GM21367 (cell line): Measurements from ENCODE around the gene CCDC185.
"Not testable (repeated sequence)": the region's sequence is repeated elsewhere in the genome, so short reads cannot be mapped to it uniquely, and the experiment has no call there.

Experiments
- ATAC-seq: cut with Tn5 transposase; IDR thresholded peaks from one replicate; pipeline ENCODE4 v1.9.1; 2021; ENCODE audit not compliant: unreplicated experiment

CCDC185 gene

DNA sequence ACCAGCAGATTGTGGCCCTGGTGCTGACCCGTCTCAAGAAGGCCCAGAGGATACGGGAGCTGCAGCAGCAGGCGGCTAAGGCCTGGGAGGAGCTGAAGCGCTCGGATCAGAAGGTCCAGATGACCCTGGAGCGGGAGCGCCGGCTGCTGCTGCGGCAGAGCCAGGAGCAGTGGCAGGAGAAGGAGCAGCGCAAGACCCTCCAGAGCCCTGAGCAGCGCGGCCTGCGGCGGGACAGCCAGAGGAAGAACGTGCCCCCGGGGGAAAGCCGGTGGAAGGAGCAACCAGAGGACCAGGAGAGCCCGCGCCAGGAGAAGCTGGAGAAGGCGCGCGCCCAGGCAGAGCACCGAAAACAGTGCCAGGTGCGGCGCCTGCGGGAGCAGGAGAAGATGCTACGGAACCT lies 1.0 kb downstream of the CCDC185 start:
- no peak for ATAC-seq

DNA sequence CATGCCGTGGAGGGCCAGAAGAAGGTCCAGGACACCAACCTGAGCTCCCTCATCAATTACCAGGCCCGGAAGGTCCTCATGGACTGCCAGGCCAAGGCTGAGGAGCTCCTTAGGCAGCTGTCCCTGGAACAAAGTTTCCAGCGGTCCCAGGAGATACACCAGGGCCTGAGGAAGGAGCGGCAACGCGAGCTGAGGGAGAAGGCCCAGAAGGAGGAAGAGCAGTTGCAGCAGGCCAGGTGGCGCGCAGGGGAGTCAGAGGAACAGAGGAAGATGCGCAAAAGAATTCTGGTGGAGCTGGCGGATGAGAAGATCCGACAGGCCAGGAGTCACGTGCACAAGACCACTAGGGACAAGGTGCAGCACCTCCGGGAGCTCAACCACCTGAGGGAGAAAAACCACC lies 1.5 kb downstream of the CCDC185 start:
- ATAC-seq = no peak

DNA sequence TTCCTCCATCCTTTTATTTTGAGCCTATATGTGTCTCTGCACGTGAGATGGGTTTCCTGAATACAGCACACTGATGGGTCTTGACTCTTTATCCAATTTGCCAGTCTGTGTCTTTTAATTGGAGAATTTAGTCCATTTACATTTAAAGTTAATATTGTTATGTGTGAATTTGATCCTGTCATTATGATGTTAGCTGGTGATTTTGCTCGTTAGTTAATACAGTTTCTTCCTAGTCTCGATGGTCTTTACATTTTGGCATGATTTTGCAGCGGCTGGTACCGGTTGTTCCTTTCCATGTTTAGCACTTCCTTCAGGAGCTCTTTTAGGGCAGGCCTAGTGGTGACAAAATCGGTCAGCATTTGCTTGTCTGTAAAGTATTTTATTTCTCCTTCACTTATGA lies 6.2 kb downstream of the CCDC185 start:
- not testable (repeated sequence) for ATAC-seq

DNA sequence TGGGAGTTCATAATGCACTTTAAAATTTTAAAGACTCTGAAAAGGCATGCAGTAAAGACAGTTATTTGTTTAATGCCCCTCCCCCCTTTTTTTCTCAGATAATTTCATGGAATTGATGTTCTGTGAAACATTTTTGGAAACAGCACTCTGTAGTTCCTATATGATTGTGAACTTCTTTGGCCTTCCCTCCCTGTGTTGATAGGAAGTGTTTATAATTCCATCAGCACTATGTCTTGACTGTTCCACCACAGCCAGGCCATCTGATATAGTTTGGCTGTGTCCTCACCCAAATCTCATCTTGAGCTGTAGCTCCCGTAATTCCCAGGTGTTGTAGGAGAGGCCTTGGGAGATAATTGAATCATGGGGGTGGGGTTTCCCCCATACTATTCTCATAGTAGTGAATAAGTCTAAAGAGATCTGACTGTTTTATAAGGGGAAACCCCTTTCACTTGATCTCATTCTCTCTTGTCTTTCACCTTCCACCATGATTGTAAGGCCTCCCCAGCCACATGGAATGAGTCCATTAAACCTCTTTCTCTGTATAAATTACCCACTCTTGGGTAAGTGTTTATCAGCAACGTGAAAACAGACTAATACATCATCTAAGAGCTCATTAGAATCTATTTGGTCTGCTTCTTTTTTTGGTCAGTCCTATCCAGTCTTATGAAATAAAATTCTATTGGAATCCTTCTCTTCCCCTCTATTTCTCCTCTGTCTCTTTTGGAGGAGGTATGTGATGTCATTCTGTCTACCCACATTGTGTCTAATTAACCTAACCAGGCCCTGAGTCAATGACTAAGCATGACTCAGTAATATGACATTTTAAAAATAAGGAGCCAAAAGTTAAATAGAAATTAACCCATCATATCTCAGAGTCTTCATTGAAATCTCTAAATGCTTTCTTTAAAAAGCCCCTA lies 8.9 kb downstream of the CCDC185 start:
- ATAC-seq = no peak

DNA sequence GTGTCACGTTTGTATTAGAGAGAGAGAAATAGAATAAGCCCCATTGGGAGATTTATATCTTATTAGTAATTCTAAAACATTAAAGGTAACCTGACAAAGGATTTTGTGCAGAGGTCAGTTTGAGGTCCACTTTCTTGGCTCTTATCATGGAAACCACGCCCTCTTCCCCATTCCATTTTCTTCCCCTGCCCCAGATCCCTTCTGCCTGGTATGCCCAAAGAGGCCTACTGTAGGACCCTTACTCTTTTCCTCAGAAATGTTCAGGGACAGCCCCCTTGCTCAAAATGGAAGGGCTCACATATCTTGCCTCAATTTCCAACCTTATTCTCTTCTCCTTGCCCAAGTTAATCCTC lies 9.6 kb downstream of the CCDC185 start:
- ATAC-seq = no peak

DNA sequence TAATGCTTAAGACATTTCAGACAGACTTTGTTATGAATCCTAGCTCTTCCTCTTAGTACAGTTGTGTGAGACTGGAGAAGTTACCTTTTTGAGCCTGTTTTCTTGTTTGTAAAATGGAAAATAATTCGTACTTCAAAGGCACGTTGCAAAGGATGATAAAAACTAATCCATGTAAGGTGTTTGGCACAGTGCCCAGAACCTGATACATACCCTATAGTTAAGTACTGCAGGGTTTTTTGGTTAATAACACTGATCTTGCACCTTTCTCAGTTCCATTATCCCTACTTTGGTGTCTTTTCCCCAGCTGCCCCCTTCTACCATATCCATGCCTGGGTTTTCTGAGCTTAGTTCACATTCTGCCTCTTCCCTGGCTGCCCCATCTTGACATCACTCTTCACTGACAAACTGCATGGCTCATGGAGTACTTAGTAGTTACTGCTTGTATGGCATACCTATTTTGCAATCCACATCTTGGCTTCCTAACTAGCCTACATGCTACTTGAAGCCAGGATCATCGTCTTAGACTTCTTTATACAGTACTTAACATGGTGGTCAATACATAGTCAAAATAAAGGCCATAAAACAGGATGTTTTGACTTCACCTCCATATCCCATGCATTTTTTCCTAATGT lies 10.1 kb downstream of the CCDC185 start:
- no peak for ATAC-seq

DNA sequence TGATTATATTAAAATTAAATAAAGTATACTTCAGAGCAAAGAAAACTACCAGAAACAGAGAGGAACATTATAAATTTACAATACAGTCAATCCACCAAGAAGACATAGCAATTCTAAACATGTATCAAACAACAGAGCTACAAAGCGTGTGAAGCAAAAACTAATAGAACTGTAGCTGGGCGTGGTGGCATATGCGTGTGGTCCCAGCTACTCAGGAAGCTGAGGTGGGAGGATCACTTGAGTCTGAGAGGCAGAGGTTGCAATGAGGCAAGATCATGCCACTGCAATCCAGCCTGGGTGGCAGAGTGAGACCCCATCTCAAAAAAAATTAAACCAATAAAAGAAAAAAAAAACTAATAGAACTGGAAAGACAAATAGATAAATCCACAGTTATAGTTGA lies 12.3 kb downstream of the CCDC185 start:
- no peak for ATAC-seq

DNA sequence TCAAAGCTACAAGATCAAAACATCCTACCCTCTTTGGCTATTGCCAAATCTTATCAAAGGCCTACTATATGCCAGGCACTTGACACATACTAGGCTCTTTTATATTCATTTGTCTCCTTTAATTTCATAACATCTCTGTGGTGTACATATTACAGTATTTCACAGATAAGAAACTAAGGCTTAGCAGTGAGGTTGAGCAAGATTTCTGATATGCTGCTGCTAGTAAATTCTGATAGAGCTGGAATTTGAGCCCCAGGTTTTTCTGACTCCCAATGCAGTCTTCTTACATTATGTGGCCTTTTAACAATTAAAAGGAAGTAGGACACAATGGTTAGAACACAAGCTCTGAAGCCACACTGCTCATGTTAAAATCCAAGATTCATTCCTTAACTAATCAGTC lies 16.8 kb downstream of the CCDC185 start:
- ATAC-seq = no peak

DNA sequence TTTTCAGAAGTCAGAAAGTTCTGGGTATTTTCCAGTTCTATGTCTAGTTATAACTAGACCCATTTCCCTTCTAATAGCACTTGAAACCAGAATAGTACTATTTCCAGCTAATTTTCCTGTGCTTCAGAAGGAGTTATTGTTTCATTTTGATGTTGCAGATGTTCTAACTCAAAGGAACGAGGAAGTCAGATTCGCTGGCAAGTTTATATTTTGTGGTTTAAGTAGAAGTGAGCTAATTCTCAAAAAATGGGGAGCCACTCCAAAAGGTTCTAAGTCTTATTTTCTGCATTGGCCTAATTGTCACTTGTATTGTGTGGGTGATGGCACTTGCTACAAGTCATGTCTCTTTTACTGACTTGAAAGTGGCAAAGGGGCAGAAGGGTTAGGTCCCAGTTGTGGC lies 18.1 kb downstream of the CCDC185 start:
- no peak for ATAC-seq

DNA sequence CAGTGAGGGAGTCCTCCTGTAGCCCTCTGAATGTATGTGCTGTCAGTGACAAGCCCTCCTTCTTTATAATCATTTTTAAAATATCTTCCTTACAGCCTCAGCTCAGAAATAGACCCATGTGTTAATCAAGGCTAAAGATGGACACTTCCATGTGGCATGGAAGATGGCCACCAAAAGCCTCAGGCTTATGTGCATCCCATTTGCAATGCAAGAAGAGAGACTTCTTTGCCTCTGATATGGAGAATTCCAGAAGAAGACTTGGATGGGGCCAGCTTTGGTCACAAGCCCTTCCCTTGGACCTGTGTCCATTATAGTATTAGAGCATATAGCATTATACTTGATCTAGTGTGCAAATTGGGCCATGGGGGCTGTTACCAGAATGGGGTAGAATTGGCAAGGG lies 18.5 kb downstream of the CCDC185 start:
- ATAC-seq = no peak

DNA sequence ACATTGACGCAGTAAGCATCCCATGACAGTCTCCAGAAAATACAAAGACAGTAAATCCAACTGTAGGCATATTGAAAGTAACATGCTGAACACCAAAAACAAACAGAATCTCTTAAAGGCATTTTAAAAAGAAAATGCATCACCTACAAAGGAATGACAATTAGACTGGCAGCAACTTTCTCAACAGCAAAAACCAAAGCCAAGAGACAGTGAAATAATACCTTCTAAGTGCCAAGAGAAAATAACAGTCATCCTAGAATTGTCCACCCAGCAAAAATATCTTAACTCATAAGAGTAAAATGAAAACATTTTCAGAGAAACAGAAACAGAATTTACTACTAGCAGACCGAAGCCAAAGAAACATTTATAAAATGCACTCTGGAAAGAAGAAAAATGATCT lies 20.0 kb downstream of the CCDC185 start:
- ATAC-seq = no peak

DNA sequence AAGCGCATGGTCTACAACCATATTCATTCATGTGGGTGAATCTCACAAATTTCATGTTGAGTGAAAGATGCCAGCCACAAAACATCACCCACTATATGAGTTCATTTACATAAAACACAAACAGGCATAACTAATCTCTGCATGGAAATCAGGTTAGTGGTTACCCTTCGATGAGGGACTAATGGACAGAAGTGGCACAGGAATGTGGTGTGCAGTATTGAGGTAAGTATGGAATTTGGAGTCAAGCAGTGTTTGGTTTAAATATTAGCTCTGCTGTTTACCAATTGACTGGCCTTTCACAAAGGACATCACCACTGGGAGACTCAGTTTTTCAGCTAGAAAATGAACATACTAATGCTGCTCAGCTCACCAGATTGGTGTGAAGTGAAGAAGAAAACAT lies 24.2 kb downstream of the CCDC185 start:
- no peak for ATAC-seq

DNA sequence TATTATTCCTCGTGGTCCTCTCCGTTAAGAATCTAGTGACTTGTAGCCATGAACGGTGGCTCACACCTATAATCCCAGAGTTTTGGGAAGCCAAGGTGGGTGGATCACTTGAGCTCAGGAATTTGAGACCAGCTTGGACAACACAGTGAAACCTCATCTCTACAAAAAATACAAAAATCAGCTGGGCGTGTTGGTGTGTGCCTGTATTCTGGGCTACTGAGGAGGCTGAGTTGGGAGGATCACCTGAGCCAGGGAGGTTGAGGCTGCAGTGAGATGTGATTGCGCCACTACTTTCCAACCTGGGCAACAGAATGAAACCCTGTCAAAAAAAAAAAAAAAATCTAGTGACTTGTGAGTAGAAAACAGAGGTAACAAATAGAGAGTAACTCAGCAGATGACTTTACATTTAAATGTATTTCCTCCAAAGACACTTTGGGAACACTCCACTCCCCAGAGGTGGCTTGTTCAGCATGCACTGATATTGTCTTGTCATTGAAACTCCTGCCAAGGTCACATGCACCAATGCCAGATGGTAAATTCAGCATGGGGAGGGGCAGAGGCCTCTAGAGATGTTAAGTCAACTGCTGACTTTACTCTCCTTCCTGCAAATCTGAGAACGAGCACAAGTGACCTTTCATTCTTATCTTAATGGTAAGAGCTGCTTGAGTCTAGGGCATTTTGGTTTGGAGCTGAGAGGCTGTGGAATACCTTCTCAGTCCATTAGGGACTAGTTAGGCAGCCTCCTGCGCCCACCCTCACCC lies 24.9 kb downstream of the CCDC185 start:
- ATAC-seq = no peak

DNA sequence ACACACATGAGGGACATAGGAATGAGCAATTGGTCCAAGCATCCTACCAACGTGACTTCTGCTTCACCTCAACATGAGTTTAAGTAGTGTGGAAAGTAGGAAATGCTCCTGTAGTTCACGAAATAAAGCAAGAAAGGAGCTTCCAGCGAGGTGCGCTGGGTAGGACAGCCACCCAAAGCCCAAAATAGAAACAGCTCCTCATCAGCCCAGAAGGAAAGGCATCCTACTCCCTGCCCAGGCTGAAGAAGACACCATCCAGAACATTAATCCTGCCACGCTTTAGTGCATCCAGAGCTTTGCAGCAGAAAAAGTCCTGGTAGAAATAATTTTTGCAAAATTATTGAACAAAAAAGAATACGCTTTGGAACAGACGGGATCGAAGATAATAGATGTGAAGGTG lies 25.9 kb downstream of the CCDC185 start:
- no peak for ATAC-seq

DNA sequence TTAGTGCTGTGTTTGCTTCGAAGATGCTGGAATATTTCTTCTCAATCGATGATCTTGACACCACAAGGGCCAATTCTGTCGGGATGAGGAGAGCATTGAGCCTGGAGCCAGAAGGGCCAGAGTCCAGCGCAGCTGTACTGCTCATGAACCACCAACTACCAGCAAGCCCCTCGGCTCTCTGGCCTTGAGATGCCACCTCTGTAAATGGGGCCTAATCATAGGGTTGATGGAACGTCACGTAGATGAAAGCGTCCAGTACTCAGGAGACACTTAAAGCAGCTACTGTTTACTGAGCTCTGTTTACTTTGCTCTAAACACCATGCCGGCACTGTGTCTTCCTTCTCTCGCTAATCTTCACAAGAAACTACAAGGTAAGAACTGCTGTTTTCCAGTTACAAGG lies 26.3 kb downstream of the CCDC185 start:
- no peak for ATAC-seq

DNA sequence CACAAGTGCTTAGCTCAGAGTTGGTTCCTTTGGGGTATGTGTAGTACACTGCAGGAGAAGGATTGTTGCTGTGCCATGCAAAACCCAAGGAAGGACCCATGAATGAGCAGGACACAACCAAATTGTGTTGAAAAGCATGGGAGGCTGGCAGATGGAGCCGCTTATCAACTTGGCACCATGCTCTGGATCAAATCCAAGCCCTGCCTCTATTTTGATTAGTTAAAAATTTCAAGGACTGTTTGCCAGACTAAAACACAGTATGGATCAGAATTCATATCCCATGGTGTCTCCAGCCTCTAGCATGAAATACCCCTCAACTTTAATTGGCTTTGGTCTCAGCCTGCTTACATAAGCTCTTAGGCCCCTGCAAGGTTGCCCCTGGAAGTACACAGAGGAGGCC lies 27.8 kb downstream of the CCDC185 start:
- ATAC-seq = no peak

DNA sequence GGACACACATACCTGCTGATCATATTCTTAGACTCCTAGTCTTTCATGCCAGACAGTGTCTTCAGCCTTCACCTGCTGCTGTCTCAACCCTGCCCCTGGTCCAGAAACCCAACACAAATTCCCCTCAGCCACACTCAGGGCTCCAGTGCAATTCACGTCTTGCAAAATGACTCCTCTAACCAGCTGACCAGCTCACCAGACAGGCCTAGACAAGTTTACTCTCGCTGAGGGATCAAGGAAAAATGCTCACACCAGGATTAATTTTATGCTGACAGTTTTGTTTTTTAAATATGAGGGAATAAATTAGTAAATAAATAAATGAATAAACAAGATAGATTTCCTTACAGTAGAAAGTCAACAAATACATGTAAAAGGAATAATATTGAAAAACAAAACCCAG lies 28.5 kb downstream of the CCDC185 start:
- ATAC-seq = no peak

DNA sequence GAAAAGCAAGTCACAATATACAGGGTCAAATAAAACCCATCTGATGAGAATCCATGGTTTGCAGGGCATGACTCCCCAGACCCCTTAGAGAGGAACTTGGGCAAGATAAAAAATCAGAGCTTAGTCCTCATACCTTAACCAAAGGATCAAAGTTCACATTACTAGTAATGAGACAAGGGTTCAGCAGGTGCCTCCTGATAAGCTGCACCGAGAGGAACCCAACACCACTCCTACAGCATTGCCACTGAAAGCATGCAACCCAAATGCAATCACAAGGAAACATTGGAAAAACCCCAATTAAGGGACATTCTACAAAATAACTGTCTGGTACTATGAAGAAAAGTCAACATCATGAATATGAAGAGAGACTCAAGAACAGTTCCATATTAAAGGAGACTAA lies 29.7 kb downstream of the CCDC185 start:
- ATAC-seq = no peak

DNA sequence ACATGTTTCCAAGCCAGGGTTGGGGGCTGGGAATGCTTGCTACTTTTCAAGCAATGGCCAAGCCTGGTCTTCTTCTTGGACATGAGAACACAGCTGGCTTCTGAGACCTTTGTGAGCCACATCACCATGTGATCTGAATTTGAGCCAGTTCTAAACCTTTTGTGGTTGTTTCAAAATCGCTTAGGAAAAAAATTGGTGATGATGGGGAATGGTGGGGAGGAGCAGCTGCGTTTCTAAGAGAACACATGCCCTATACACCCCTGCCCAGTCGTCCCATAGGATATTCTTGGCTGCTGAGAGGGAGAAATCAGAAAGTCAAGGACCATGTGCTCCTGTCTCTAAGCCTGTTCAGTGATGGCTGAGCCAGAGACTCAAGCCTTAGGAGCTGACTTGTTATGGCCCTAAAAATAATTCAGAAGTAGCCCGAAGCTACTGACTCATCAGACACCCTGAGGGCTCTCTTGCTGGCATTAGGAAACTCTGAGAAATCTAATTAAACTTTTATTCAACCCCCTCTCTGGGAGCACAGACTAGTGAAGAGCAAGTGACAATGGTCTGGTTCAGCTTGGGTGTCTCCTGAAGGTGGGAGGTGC lies 30.5 kb downstream of the CCDC185 start:
- ATAC-seq = no peak

DNA sequence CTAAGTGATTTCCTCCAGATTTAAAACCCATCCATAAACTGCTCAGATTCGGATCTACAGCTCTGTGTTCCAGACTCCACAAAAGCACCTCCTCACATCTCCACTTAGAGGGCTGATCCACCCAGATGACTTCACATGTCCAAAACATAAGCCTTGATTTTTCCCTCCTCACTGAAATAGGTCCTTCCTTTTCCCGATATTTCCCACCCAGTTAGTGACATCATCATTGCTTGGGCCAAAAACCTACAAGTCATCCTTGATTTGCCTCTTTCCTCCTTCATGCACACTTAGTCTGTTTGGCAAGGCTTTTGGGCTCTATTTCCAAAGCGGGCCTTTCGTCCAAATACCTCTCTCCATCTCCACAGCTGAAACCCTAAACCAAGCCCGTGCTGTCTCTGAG lies 32.3 kb downstream of the CCDC185 start:
- ATAC-seq = no peak

DNA sequence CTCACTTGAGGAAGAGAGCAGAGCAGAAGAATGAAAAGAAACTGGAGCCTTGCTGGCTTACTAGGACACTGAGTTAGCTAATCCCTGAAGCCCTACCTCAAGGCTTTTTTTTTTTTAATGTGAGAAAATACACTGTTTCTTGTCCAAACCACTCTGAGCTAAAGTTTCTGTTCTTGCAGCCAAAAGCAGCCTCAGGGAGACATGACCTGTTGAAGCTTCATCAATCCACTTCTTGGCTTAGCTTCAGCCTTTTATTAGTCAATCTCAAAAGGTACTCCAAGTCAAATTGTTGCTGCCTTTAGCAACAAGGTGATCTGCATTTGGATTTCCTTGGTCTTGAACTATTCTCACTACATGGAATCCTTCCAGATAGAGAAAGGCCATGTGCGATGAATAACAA lies 33.7 kb downstream of the CCDC185 start:
- no peak for ATAC-seq

DNA sequence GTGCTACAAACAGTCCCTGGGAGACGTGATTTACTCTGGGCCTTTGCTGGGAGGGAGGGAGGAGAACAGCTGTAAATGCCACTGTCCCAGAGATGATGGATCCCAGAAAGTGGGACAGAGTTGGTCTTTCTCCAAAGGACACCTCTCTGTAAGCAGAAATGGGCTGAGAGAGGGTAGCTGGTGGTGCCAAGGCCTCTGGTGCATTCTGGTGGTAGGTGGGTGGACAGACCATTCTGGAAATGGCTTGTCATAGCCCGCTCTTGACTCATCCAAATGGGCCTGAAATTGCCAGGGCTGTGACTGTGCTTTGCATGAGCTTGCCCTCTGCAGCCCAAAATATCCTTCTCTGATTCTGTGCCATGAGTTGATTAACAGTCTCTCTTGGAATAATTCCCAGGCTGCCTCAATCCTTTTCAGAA lies 36.1 kb downstream of the CCDC185 start:
- ATAC-seq = no peak
